HG02884 (cell line): ENCODE measurements around the gene MSI2.

ENCODE experiments used
- ATAC-seq: cut with Tn5 transposase; IDR thresholded peaks from one replicate; pipeline ENCODE4 v1.9.1; 2021; ENCODE audit warnings: mild to moderate bottlenecking, moderate library complexity; ENCODE audit not compliant: unreplicated experiment

Gene MSI2

GRCh38 chr17:57406981-57407286, 150.6 kb downstream of the MSI2 start:
- ATAC-seq = no peak

GRCh38 chr17:57407287-57408070, 151.2 kb downstream of the MSI2 start:
- no peak for ATAC-seq

GRCh38 chr17:57408071-57408811, 151.9 kb downstream of the MSI2 start:
- ATAC-seq = no peak

- no peak for ATAC-seq
Observed at GRCh38 chr17:57410169-57410568, 153.8 kb downstream of the MSI2 start.

GRCh38 chr17:57412520-57413096, 156.3 kb downstream of the MSI2 start:
- ATAC-seq = no peak

GRCh38 chr17:57413848-57414651, 157.7 kb downstream of the MSI2 start:
- ATAC-seq = no peak

- no peak for ATAC-seq
Observed at GRCh38 chr17:57415751-57416207, 159.5 kb downstream of the MSI2 start.

GRCh38 chr17:57416369-57416768, 160.0 kb downstream of the MSI2 start:
- no peak for ATAC-seq

GRCh38 chr17:57417956-57418355, 161.6 kb downstream of the MSI2 start:
- no peak for ATAC-seq

GRCh38 chr17:57418463-57419246, 162.3 kb downstream of the MSI2 start:
- no peak for ATAC-seq

- ATAC-seq = no peak
Observed at GRCh38 chr17:57419940-57420550, 163.7 kb downstream of the MSI2 start.

- ATAC-seq = no peak
Observed at GRCh38 chr17:57420734-57421717, 164.7 kb downstream of the MSI2 start.

- peak; percentile 86 for ATAC-seq
Observed at GRCh38 chr17:57422574-57423164, 166.3 kb downstream of the MSI2 start.

- no peak for ATAC-seq
Observed at GRCh38 chr17:57423541-57423940, 167.2 kb downstream of the MSI2 start.

- no peak for ATAC-seq
Observed at GRCh38 chr17:57424273-57424672, 167.9 kb downstream of the MSI2 start.

GRCh38 chr17:57424777-57425188, 168.5 kb downstream of the MSI2 start:
- ATAC-seq = no peak

- no peak for ATAC-seq
Observed at GRCh38 chr17:57425431-57425830, 169.1 kb downstream of the MSI2 start.
